HL-60/S4 (cell line): ENCODE results near the gene BCAM.
"Not testable (repeated sequence)": the region's sequence is repeated elsewhere in the genome, so short reads cannot be mapped to it uniquely, and the experiment has no call there.

Experiments
- in situ Hi-C: fragments of 300-500 bp; cut with MboI; formaldehyde crosslinking; loops from 2 replicates; pipeline ENCODE4 v1.14.3; 2022; ENCODE audit warnings: low sequenced_read_pairs

The BCAM gene

DNA sequence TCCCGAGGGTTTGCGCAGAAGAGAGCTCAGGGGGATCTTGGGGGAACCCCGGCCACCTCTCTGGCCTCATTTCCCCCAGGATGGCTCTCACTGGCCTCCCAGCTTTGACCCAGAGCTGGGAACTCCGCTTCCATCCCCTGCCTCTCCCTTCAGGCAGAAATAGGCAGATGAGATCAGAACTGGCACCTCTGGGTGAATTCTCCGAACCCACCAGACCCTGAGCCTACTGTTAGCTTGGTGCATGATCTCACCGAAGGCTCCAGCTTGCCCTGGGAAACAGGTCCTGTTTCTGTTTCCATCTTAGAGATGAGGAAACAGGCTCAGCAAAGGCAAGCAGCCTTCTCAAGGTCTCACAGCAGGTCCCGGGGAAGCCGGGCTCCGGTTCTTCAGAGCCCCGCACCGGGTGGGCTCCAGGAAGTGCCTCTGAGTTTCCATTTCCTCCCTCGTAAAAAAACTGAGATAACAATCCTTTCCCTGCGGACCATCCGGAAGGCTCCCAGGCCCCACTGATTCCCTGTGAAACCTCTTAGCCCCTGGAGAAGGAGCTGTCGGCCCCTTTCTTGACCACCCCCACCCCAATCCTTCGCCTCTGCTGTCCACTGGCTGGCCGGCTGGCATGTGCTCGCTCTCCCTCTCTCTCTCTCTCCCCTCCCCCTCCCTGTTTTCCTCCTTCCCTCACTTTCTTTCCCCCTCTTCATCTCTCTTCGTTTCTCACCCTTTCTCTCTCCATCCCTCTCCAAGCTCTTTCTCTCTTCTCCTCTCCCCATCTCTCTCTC is 39.3 kb downstream of the BCAM start:
- in situ Hi-C loops, result loop anchor here (10.0 kb wide), 1 partner anchor 153 kb away; the partner anchor contains the start of gene CEACAM16

- in situ Hi-C loops, result loop anchor here (10.0 kb wide), 1 partner anchor 154 kb away; the partner anchor contains the start of gene CEACAM16
Observed at GRCh38 chr19:44848812-44849447, 40.0 kb downstream of the BCAM start.

- in situ Hi-C loops, result no loop called here
Observed at GRCh38 chr19:44850641-44851109, 41.8 kb downstream of the BCAM start.

- in situ Hi-C loops, result no loop called here
Observed at GRCh38 chr19:44851427-44851826, 42.5 kb downstream of the BCAM start.

DNA sequence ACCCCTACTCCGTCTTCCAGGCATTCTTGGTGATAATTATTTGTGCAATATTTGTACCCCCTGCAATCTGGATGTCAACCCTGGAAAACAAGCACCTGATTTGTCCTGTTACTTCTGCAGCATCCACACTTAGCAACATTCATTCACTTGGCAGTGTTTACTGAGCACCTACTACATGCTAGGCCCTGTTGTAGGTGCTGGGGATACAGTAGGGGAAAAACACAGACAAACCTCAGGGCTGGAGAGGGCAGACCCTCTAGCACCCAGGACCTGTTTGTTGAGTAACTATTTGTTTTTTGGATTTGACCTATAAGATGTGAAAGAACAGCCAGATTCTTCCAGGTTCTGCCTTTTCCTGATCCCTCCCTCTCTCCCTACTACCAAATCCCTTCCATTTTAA is 46.7 kb downstream of the BCAM start:
- in situ Hi-C loops, result no loop called here

GRCh38 chr19:44856421-44857083 is 47.6 kb downstream of the BCAM start:
- in situ Hi-C loops, result no loop called here

- in situ Hi-C loops, result no loop called here
Observed at GRCh38 chr19:44857837-44858236, 48.9 kb downstream of the BCAM start.

GRCh38 chr19:44861576-44861975 is 52.7 kb downstream of the BCAM start:
- in situ Hi-C loops, result not testable (repeated sequence)

DNA sequence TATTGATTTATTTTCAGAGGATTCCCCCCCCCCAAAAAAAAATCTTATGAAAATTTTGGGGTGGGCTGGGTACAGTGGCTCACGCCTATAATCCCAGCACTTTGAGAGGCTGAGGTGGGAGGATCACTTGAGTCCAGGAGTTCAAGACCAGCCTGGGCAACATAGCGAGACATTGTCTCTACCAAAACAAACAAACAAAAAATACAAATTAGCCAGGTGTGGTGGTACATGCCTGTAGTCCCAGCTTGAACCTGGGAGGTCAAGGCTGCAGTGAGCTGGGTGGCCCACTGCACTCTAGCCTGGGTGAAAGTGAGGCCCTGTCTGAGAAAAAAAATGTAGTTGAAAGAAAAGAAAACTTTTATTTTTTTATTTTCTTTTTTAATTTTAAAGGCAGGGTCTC is 55.1 kb downstream of the BCAM start:
- in situ Hi-C loops, result no loop called here

DNA sequence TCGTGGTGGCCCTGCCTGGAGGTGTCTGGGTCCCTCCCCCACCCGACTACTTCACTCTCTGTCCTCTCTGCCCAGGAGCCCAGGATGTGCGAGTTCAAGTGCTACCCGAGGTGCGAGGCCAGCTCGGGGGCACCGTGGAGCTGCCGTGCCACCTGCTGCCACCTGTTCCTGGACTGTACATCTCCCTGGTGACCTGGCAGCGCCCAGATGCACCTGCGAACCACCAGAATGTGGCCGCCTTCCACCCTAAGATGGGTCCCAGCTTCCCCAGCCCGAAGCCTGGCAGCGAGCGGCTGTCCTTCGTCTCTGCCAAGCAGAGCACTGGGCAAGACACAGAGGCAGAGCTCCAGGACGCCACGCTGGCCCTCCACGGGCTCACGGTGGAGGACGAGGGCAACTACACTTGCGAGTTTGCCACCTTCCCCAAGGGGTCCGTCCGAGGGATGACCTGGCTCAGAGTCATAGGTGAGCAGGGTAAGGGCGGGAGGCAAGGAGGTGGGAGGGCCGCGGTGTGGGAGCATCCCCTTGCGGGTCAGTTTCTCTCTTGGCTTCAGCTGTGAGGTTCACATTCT is 56.4 kb downstream of the BCAM start:
- in situ Hi-C loops, result no loop called here

DNA sequence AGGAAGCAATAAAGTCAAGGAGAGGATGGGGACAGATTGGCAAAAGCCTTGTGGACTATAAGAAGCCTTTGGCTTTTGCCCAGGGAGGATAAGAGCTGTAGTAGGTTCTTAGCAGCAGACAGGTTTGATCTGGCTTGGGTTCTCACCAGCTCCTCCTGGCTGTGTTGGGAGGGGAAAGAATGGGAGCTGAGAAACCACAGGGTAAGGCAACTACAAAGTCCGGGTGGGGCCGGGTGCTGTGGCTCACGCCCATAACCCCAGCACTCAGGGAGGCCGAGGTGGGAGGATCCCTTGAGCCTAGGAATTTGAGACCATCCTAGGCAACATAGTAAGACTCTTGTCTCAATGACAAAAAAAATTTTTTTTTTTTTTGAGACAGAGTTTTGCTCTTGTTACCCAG is 57.8 kb downstream of the BCAM start:
- in situ Hi-C loops, result no loop called here

DNA sequence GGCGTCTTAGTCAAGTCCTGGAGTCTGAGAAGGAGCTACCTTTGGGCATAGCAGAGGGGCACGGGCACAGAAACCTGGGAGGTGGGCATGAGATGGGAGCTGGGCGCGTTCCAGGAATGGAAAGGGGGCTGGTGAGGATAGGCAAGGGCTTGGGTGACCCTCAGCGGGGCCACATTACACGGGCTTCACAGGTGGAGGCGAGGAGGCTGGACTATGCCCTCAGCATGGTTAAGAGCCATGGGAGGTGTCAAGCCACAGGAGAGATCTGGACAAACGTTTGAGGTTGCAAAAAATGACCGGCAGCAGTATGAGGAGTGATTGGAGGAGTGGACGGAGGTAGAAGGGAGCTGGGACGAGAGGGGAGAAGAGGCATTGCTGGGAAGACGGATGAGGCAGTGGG is 58.7 kb downstream of the BCAM start:
- in situ Hi-C loops, result no loop called here

GRCh38 chr19:44869733-44870470 is 61.0 kb downstream of the BCAM start:
- in situ Hi-C loops, result no loop called here
